GM18951 (cell line): ENCODE measurements around the gene GPX5.
"Not testable (repeated sequence)": the region's sequence is repeated elsewhere in the genome, so short reads cannot be mapped to it uniquely, and the experiment has no call there.

Experiments
- POLR2A ChIP-seq: IDR thresholded peaks from 4 replicates; pipeline ENCODE4 v1.6.1; 2011; ENCODE audit warnings: mild to moderate bottlenecking; ENCODE audit not compliant: insufficient read length, insufficient read depth; ENCODE audit errors: extremely low read depth
- in situ Hi-C: fragments of 300-500 bp; cut with MboI; formaldehyde crosslinking; loops from one replicate; pipeline ENCODE4 v1.12.0; 2022; ENCODE audit warnings: low sequenced_read_pairs, mixed read lengths, inconsistent platforms; ENCODE audit not compliant: unreplicated experiment

GPX5 gene

DNA sequence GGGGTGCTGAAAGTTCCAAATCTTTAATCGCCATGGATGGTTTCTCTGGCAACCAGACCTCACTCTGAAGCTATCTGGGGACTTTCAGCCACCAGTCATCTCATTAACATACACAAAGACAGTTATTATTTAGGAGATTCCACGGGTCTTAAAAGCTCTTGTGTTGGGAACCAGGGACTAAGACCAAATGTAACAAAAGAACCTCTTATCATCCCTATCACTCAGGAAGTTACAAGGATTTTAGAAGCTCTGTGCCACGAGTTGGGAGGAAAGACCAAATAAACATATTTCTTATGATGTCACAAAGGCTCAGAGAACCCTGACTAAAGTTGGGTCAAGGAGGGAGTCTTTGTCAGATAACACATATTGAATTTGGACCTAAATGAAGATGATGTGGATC is 27.8 kb upstream of the GPX5 start:
- TF ChIP-seq POLR2A: no peak
- in situ Hi-C loops: no loop called here

DNA sequence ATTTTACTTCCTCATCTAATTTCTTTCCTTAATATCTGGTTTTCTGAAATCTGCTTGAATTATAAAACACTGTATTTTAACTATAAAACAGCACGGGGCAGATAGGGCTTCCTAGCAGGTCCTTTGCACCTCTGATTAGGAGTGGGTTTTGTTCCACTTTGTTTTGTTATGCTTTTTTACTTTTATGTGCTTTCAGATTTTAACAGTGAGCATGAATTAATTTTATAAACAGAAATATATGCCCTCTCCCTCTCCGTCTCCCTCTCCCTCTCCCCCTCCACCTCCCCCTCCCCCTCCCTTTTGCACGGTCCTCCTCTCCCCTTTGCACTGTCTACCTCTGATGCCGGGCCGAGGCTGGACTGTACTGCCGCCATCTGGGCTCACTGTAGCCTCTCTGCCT is 24.4 kb upstream of the GPX5 start:
- in situ Hi-C loops: no loop called here
- TF ChIP-seq POLR2A: no peak

DNA sequence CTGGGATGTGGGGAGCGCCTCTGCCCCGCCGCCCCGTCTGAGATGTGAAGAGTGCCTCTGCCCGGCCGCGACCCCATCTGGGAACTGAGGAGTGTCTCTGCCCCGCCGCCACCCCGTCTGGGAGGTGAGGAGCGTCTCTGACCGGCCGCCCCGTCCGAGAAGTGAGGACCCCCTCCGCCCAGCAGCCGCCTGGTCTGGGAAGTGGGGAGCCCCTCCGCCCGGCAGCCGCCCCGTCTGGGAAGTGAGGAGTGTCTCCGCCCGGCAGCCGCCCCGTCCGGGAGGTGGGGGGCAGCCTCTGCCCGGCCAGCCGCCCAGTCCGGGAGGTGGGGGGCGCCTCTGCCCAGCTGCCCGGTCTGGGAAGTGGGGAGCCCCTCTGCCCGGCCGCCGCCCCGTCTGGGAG is 23.5 kb upstream of the GPX5 start:
- in situ Hi-C loops: not testable (repeated sequence)

DNA sequence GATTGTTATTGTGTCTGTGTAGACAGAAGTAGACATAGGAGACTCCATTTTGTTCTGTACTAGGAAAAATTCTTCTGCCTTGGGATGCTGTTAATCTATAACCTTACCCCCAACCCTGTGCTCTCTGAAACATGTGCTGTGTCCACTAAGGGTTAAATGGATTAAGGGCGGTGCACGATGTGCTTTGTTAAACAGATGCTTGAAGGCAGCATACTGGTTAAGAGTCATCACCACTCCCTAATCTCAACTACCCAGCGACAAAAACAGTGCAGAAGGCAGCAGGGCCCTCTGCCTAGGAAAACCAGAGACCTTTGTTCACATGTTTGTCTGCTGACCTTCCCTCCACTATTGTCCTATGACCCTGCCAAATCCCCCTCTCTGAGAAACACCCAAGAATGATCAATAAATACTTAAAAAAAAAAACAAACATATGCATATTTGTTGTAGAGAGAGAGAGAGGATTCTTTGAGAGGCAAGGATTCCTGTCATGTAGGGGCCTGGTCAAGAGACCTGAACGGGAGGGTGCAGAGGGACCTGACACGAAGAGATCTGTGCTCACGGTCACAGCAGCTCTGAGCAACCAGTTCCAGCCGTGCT is 22.9 kb upstream of the GPX5 start:
- in situ Hi-C loops: not testable (repeated sequence)

DNA sequence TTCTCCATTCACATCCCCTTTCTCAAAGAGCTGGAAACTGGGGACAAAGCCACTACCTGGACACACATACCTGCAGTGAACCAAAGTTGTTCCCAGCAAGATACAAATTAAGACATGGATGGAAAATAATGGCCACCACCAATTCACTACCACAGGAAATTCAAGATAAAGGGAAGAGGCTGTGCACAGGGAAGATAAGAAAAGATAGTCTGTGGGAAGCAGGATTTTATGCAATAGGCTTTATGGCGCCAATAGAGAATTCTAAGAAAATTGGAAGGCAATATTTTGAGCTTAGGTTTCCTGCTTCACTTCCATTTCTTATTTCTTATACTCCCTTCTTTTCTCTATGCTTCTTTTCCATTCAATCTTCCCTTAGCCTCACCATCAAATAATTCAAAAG is 19.9 kb upstream of the GPX5 start:
- TF ChIP-seq POLR2A: no peak
- in situ Hi-C loops: no loop called here

DNA sequence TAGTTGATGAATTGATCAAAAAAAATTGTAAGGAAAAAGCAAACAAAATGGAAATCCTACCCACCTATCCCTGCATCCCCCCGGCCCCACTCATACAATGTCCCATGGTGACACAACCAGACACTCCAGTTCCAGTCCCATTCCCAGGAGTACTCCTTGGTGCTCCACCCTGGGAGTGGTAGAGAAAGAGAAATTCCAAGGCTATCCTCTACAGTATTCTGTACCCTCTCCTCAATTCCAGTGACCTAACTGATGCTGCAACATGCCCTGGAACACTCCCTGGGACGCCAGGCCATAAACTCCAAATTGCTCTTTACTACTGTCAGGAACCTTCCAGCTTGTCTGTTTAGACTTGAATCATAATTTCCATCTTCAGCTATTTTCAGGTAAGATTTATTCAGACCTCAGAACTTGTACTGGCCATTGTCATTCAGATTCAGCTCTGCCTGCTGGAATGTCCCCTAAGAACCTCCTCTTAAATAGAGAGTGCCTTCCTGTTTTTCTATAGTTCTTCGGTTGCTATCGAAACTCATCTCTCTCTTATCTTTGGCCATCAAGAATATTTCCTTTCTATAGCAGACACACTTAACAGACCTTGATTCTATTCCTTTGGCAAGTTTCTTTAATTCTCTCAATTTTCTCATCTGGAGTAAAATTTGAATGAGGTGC is 18.7 kb upstream of the GPX5 start:
- TF ChIP-seq POLR2A: no peak
- in situ Hi-C loops: no loop called here

DNA sequence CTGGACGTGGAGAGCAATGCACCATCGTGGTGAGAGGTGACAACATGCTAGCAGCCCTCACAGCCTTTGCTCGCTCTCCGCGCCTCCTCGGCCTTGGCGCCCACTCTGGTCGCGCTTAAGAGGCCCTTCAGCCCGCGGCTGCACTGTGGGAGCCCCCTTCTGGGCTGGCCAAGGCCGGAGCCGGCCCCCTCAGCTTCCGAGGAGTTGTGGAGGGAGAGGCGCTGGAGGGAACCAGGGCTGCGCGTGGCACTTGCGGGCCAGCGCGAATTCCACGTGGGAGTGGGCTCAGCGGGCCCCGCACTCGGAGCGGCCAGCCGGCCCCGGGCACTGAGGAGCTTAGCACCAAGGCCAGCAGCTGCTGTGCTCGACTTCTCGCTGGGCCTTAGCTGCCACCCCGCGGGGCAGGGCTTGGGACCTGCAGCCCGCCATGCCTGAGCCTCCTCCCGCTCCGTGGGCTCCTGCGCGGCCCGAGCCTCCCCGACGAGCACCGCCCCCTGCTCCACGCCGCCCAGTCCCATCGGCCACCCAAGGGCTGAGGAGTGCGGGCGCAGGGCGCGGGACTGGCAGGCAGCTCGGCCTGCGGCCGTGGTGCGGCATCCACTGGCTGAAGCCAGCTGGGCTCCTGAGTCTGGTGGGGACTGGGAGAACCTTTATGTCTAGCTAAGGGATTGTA is 13.9 kb upstream of the GPX5 start:
- no peak for TF ChIP-seq POLR2A
- in situ Hi-C loops: no loop called here

DNA sequence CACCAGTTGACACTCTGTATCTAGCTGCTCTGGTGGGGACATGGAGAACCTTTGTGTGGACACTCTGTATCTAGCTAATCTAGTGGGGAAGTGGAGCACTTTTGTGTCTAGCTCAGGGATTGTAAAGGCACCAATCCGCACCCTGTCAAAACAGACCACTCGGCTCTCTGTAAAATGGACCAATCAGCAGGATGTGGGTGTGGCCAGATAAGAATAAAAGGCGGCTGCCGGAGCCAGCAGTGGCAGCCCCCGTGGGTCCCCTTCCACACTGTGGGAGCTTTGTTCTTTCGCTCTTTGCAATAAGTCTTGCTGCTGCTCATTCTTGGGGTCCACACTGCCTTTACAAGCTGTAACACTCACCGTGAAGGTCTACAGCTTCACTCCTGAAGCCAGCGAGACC is 13.3 kb upstream of the GPX5 start:
- in situ Hi-C loops: not testable (repeated sequence)

DNA sequence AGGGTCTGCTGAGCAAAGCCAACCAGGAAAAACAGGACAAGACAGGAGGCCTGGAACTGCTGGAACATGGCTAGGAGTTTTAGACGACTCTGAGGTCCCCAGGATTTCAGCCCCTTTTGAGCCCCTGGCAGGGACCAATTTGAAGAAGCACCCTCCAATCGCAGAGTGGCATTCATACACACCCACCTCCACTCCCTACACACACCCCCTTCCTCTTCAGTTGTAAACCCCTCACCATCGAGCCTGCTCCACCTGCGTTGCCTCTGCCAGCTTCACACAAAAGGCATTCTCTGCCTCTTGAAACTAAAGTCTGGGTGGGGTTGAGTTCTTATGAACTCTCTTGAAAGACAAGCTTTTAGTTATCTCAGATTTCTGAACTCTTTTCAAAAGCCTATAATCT is 10.0 kb upstream of the GPX5 start, which contains the start of gene GPX6:
Gene GPX6 (minus strand): TSS at position 118 of the 400 bp plus-strand sequence. CDS start 50 bp downstream, at position 68.
- in situ Hi-C loops: no loop called here
- TF ChIP-seq POLR2A: no peak

DNA sequence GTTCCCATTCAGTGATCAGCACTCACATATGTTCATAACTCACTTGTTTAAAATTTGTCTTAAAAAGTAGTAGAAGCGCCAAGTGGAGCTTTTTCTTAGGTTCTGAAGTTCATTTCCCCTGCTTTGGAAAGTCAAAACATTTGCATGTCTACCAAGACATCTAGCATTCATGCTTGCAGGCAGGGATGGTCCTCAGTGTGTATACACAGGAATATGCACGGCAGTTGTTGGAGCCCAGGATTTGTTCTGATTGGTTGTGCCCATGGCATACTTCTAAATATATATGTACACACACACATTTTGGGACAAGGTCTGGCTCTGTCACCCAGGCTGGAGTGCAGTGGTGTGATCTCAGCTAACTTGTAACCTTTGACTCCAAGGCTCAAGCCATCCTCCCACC is 7.7 kb upstream of the GPX5 start:
- in situ Hi-C loops: no loop called here
- TF ChIP-seq POLR2A: no peak

DNA sequence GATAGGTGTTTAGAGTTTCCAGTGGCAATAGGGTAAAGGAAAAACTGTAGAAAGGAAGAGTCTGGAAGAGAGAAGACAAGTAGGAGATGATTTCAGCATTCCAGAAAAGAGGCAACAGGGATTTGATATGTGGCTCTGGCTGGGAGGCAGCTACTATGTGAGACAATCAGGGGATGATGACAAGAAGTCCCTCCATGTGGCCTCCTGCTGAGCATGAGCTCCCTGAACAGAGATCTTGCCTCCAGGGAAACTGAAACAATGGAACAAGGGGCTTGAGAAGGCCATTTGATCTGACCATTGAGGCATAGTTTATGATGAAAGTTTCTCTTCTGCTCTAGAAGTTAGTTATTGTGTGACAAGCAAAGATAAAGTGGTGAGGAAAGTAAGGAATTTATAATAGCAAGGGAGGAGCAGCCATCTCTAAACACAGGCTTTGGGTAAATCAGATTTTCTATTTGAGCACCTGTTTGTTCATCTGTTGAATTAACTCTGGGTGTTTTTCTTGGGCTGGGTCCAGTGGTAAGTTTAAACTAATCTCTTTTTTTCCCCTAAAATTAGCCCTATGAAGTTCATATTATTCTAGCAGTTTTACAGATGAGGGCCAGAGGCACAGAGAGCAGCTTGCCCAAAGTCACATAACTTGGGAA is 3.0 kb upstream of the GPX5 start:
- in situ Hi-C loops: no loop called here
- TF ChIP-seq POLR2A: no peak

DNA sequence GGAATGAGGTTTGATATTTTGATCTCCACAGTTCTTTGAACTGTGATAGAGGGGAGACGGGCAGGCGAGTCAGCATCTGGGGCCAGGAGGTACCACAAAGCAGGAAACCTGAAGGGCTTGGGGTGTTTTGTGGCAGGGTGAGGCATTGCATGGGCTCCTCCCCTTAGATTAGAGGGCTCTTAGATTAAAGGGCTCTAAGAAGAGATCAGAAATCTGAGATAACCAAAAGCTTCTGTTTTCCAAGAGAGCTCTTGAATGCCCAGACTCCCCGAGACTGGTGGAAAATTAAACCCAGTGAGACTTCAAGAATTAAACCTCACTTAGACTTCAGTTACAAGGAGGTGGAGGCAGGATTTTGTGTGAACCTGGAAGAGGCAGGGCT is 2.4 kb upstream of the GPX5 start:
- in situ Hi-C loops: no loop called here
- TF ChIP-seq POLR2A: no peak

DNA sequence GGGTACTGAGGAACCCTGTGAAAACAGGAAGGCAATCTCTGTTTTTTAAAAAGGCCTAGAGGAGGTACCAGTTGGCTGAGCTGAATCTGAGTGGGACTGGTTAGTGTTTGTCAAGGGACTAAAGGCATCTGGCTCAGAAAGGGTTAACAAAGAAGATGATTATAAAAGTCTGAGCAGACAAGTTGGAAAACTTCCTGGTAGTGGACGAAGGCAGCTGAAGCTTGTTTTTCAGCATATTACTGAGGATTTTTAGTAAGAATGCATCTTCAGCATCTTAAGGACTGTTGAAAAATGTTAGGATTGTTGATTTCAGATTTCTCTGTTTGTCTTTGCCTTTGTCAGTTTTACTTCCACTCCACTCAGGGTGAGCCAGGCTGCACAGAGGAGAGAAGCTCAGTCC is 5.1 kb downstream of the GPX5 start:
- no peak for TF ChIP-seq POLR2A
- in situ Hi-C loops: no loop called here
